LNCaP clone FGC (cell line): Measurements from ENCODE around the gene KDM6A.

Experiments used
- DNase-seq: peaks from one replicate; pipeline ENCODE4 v3.0.0-alpha.2; 2011; ENCODE audit warnings: low read depth
- H3K4me3 ChIP-seq: 2 replicates; pipeline ENCODE4 v1.5.1; 2011; ENCODE audit warnings: mild to moderate bottlenecking, low read depth, low read length, control low read depth
- CTCF ChIP-seq: IDR thresholded peaks from 2 replicates; pipeline ENCODE4 v1.5.1; 2012; ENCODE audit warnings: mild to moderate bottlenecking; ENCODE audit not compliant: control insufficient read depth, insufficient read depth; ENCODE audit errors: extremely low read depth

The KDM6A gene

DNA sequence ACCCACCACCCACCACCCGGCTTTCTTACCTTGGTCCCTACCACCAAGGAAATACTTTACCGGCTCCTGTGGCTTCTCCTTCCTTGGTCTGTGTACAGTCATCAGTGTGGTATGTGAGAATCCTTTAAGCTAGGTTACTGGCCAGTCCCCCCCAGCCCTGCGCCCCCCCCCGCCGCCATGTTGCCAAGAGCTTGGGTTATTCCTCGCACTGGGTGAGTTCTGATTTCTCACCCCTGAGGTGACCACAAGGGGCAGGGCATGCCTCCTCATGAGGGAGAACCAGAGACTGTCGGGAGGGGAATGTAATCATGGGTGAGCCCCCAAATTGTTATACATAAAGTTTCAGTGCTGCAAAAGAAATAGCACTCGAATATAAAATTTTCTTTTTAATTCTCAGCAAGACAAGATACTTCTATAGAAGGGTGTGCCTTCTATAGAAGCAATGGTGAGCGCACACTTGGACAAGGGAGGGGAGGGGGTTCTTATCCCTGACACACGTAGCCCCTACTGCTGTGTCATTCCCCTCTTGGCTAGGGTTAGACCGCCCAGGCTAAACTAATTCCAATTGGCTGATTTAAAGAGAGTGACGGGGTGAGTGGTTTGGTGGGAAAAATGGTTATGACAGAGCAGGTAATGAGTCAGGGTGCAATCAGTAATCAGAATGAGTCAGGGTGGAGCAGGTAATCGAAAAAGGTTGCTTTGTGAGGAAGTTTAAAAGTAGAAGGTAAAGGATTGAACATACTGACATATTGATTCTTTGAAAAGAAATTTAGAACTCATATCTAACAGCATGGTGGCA is 133.2 kb downstream of the KDM6A start:
- H3K4me3 ChIP-seq: no peak overlapping the region
- no peak for DNase-seq
- TF ChIP-seq CTCF: no peak

DNA sequence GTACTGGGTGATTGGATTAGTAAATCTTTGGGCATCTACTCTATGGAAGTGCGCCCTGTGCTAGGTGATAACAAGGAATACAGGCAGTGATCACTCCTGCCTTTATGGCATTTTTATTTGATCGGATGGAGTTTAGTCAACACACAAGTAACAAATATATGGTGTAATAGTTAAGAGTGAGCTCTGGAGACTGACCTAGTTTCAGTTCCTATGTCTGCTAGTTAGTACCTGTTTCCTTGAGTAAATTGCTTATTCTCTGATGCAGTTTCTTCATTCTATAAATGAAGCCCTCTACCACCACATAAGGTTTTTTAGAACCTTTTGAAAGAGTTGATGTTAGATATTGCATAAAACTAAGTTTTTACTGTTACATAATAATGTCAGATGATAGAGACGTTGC is 134.6 kb downstream of the KDM6A start:
- no peak for TF ChIP-seq CTCF
- no peak for DNase-seq
- no peak overlapping the region for H3K4me3 ChIP-seq

GRCh38 chrX:45009371-45010000 is 136.5 kb downstream of the KDM6A start:
- no peak overlapping the region for H3K4me3 ChIP-seq
- TF ChIP-seq CTCF: no peak
- no peak for DNase-seq

GRCh38 chrX:45011131-45011530 is 138.1 kb downstream of the KDM6A start:
- DNase-seq: no peak
- no peak for TF ChIP-seq CTCF
- H3K4me3 ChIP-seq: no peak overlapping the region

DNA sequence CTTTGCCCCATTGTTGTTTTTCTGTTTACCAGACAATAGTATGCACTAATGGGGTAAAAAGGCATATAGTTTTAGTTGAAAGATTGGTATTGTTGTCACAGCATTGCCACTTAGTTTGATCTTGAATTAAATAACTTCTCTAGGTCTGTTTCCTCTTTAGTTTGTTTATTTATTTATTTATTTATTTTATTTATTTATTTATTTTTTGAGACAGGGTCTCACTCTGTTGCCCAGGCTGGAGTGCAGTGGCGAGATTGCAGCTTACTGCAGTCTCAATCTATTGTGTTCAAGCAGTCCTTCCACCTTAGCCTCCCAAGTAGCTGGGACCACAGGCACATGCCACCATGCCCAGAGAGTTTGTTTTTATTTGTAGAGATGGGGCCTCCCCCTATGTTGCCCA is 138.6 kb downstream of the KDM6A start:
- no peak overlapping the region for H3K4me3 ChIP-seq
- no peak for DNase-seq
- TF ChIP-seq CTCF: no peak

DNA sequence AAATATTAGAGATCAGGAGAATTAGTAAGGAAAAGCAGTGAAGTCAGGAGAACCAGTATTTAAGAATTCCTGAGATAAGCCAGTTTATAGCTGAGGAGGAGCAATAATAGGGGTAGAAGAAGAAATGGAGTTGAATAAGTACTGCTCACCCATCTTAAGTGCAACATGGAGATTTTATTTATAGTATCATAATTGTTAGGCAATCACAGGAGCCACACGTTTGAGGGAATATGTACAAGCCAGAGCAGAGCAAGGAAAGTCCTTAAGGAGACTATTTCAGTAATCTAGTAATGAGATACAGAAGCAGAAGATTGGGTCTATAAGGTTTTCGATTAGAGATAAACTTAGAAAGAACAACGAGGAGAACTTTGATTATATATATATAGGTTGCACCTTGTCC is 145.0 kb downstream of the KDM6A start:
- no peak for TF ChIP-seq CTCF
- DNase-seq: no peak
- H3K4me3 ChIP-seq: no peak overlapping the region

DNA sequence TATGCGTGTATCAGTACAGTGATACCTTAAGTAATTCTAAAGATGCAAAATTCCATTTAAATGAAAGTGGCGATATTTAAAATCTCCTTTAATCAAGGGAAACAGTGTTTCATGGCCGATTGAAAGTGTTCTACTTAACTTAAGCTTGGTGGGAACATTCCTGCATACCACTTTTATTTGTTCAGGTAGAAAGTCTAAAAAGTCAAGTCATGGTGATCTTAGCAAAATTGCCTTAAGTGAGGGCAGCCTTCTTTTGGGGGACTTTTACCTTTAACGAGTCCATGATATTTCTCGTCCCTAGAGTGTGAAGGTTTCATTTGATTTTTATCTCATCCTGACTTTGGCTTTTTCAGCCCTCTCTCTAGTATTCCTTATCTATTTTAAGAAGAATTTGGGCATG is 149.2 kb downstream of the KDM6A start:
- TF ChIP-seq CTCF: no peak
- no peak overlapping the region for H3K4me3 ChIP-seq
- no peak for DNase-seq
